ENCODE results near the gene KMT2A. TPM values are rescaled to one million over a fixed set of nuclear protein-coding genes. Genes with fewer than 3 reads are reported as not detected.

Gene KMT2A
- total and polyA plus RNA-seq, 2 experiments from 2014 or later, result 34.3 to 72.2 TPM

GRCh38 chr11:118528511-118528910 lies 92.2 kb downstream of the KMT2A start:
- ATAC-seq, result no peak
- peaks cover 8% of the 10 kb centered on the region for H4K20me1 ChIP-seq (replicated peaks; ENCODE audit: insufficient read depth)
- H3K9me2 ChIP-seq (ENCODE audit: insufficient read depth), result no peaks in the 10 kb centered on the region; the same call in 1 of the 2 replicates
- peaks cover 15% of the 10 kb centered on the region for H3K36me3 Mint-ChIP-seq (ENCODE audit: low read depth)
- peaks cover 27% of the 10 kb centered on the region for H3K4me1 Mint-ChIP-seq
- no peaks in the 10 kb centered on the region for H3K9me3 Mint-ChIP-seq
- no peak overlapping the region for H3K4me3 Mint-ChIP-seq
- H3K4me2 ChIP-seq, result no peak overlapping the region
- H2AFZ ChIP-seq, result no peak overlapping the region
- H3K27ac ChIP-seq (ENCODE audit: low read depth), result no peak overlapping the region
- peaks cover 13% of the 10 kb centered on the region for H3K4me1 ChIP-seq (ENCODE audit: insufficient read depth)
- TF ChIP-seq, protein P1, sequence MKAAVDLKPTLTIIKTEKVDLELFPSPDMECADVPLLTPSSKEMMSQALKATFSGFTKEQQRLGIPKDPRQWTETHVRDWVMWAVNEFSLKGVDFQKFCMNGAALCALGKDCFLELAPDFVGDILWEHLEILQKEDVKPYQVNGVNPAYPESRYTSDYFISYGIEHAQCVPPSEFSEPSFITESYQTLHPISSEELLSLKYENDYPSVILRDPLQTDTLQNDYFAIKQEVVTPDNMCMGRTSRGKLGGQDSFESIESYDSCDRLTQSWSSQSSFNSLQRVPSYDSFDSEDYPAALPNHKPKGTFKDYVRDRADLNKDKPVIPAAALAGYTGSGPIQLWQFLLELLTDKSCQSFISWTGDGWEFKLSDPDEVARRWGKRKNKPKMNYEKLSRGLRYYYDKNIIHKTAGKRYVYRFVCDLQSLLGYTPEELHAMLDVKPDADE (IDR thresholded peaks at IDR 0.05), result no peak
- TF ChIP-seq NANOG (IDR thresholded peaks at IDR 0.05; ENCODE audit: borderline replicate concordance) (no peak), ZNF114 (CRISPR knock-in tag; IDR thresholded peaks at IDR 0.05) (no peak), STAT1 (IDR thresholded peaks at IDR 0.05; ENCODE audit: unreplicated experiment) (no peak), EZH2phosphoT487 (IDR thresholded peaks at IDR 0.05; ENCODE audit: unreplicated experiment) (no peak), JUNB (IDR thresholded peaks at IDR 0.05; ENCODE audit: unreplicated experiment) (no peak), ZNF331 (CRISPR knock-in tag; IDR thresholded peaks at IDR 0.05; ENCODE audit: low read depth) (no peak), CREB1 (CRISPR knock-in tag; IDR thresholded peaks at IDR 0.05; ENCODE audit: low read depth) (no peak), POLR2AphosphoS5 (IDR thresholded peaks at IDR 0.05; ENCODE audit: low read depth) (no peak), EZH2 (IDR thresholded peaks at IDR 0.05; ENCODE audit: low read depth, unreplicated experiment) (no peak)
- TF ChIP-seq, protein P2, sequence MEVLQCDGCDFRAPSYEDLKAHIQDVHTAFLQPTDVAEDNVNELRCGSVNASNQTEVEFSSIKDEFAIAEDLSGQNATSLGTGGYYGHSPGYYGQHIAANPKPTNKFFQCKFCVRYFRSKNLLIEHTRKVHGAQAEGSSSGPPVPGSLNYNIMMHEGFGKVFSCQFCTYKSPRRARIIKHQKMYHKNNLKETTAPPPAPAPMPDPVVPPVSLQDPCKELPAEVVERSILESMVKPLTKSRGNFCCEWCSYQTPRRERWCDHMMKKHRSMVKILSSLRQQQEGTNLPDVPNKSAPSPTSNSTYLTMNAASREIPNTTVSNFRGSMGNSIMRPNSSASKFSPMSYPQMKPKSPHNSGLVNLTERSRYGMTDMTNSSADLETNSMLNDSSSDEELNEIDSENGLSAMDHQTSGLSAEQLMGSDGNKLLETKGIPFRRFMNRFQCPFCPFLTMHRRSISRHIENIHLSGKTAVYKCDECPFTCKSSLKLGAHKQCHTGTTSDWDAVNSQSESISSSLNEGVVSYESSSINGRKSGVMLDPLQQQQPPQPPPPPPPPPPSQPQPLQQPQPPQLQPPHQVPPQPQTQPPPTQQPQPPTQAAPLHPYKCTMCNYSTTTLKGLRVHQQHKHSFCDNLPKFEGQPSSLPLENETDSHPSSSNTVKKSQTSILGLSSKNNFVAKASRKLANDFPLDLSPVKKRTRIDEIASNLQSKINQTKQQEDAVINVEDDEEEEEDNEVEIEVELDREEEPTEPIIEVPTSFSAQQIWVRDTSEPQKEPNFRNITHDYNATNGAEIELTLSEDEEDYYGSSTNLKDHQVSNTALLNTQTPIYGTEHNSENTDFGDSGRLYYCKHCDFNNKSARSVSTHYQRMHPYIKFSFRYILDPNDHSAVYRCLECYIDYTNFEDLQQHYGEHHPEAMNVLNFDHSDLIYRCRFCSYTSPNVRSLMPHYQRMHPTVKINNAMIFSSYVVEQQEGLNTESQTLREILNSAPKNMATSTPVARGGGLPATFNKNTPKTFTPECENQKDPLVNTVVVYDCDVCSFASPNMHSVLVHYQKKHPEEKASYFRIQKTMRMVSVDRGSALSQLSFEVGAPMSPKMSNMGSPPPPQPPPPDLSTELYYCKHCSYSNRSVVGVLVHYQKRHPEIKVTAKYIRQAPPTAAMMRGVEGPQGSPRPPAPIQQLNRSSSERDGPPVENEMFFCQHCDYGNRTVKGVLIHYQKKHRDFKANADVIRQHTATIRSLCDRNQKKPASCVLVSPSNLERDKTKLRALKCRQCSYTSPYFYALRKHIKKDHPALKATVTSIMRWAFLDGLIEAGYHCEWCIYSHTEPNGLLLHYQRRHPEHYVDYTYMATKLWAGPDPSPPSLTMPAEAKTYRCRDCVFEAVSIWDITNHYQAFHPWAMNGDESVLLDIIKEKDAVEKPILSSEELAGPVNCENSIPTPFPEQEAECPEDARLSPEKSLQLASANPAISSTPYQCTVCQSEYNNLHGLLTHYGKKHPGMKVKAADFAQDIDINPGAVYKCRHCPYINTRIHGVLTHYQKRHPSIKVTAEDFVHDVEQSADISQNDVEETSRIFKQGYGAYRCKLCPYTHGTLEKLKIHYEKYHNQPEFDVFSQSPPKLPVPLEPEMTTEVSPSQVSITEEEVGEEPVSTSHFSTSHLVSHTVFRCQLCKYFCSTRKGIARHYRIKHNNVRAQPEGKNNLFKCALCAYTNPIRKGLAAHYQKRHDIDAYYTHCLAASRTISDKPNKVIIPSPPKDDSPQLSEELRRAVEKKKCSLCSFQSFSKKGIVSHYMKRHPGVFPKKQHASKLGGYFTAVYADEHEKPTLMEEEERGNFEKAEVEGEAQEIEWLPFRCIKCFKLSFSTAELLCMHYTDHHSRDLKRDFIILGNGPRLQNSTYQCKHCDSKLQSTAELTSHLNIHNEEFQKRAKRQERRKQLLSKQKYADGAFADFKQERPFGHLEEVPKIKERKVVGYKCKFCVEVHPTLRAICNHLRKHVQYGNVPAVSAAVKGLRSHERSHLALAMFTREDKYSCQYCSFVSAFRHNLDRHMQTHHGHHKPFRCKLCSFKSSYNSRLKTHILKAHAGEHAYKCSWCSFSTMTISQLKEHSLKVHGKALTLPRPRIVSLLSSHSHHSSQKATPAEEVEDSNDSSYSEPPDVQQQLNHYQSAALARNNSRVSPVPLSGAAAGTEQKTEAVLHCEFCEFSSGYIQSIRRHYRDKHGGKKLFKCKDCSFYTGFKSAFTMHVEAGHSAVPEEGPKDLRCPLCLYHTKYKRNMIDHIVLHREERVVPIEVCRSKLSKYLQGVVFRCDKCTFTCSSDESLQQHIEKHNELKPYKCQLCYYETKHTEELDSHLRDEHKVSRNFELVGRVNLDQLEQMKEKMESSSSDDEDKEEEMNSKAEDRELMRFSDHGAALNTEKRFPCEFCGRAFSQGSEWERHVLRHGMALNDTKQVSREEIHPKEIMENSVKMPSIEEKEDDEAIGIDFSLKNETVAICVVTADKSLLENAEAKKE (CRISPR knock-in tag; IDR thresholded peaks at IDR 0.05), result no peak
- TF ChIP-seq, protein P3, sequence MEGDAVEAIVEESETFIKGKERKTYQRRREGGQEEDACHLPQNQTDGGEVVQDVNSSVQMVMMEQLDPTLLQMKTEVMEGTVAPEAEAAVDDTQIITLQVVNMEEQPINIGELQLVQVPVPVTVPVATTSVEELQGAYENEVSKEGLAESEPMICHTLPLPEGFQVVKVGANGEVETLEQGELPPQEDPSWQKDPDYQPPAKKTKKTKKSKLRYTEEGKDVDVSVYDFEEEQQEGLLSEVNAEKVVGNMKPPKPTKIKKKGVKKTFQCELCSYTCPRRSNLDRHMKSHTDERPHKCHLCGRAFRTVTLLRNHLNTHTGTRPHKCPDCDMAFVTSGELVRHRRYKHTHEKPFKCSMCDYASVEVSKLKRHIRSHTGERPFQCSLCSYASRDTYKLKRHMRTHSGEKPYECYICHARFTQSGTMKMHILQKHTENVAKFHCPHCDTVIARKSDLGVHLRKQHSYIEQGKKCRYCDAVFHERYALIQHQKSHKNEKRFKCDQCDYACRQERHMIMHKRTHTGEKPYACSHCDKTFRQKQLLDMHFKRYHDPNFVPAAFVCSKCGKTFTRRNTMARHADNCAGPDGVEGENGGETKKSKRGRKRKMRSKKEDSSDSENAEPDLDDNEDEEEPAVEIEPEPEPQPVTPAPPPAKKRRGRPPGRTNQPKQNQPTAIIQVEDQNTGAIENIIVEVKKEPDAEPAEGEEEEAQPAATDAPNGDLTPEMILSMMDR (conservative IDR thresholded peaks at IDR 0.05; ENCODE audit: low read depth in 2 of 2), result no peak
- TF ChIP-seq, protein P4, sequence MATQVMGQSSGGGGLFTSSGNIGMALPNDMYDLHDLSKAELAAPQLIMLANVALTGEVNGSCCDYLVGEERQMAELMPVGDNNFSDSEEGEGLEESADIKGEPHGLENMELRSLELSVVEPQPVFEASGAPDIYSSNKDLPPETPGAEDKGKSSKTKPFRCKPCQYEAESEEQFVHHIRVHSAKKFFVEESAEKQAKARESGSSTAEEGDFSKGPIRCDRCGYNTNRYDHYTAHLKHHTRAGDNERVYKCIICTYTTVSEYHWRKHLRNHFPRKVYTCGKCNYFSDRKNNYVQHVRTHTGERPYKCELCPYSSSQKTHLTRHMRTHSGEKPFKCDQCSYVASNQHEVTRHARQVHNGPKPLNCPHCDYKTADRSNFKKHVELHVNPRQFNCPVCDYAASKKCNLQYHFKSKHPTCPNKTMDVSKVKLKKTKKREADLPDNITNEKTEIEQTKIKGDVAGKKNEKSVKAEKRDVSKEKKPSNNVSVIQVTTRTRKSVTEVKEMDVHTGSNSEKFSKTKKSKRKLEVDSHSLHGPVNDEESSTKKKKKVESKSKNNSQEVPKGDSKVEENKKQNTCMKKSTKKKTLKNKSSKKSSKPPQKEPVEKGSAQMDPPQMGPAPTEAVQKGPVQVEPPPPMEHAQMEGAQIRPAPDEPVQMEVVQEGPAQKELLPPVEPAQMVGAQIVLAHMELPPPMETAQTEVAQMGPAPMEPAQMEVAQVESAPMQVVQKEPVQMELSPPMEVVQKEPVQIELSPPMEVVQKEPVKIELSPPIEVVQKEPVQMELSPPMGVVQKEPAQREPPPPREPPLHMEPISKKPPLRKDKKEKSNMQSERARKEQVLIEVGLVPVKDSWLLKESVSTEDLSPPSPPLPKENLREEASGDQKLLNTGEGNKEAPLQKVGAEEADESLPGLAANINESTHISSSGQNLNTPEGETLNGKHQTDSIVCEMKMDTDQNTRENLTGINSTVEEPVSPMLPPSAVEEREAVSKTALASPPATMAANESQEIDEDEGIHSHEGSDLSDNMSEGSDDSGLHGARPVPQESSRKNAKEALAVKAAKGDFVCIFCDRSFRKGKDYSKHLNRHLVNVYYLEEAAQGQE (IDR thresholded peaks at IDR 0.05; ENCODE audit: unreplicated experiment), result no peak
- H3K79me2 ChIP-seq (replicated peaks; ENCODE audit: insufficient read depth), result no peaks in the 10 kb centered on the region
- no peak overlapping the region for H3K4me3 ChIP-seq
- no peak overlapping the region for H3K27ac Mint-ChIP-seq
- H3K27me3 ChIP-seq (ENCODE audit: insufficient read depth), result peaks cover 6% of the 10 kb centered on the region; the same call in 1 of the 2 replicates
- peaks cover 15% of the 10 kb centered on the region for H3K27me3 Mint-ChIP-seq (ENCODE audit: insufficient read depth, low read depth, poor library complexity)
- H3K36me3 ChIP-seq (ENCODE audit: insufficient read depth), result peaks cover under 1% of the 10 kb centered on the region; the same call in 1 of the 2 replicates
- DNase-seq (ENCODE audit: low spot score), result no peak
- H3F3A ChIP-seq (replicated peaks; ENCODE audit: low read depth), result peaks cover 29% of the 10 kb centered on the region; the same call in 1 of the 2 replicates
